MCF 10A (cell line): ENCODE data around the gene HNF4A. TPM values are rescaled to one million over a fixed set of nuclear protein-coding genes. Genes with fewer than 3 reads are reported as not detected.

Experiments
- BruUV-seq: library from RNA; stranded (reverse); fragments of 400-500 nt; replicated peaks from 2 replicates; lab custom pipeline; 2021; lab: Mats Ljungman, UMichigan
- CTCF ChIA-PET: fragments of 300-600 bp; sonication (Branson Sonifier 250); formaldehyde crosslinking; extraction: SDS; loops from one replicate; lab custom pipeline; 2021; ENCODE audit warnings: antibody characterized with exemption, inconsistent platforms; lab: Yijun Ruan, JAX
- POLR2A ChIA-PET: fragments of 300-600, 350-650 bp; sonication (Branson Sonifier 250); formaldehyde crosslinking; extraction: SDS; loops from one replicate; lab custom pipeline; 2020; ENCODE audit warnings: antibody characterized with exemption, inconsistent platforms; lab: Yijun Ruan, JAX
- DNase-seq: peaks from one replicate; pipeline ENCODE4 v3.0.0-alpha.2; 2018; ENCODE audit not compliant: unreplicated experiment
- H3K27ac Mint-ChIP-seq: one replicate; pipeline ENCODE4 v1.8.0; 2022; ENCODE audit warnings: mild to moderate bottlenecking, low read depth, mixed read lengths; ENCODE audit not compliant: unreplicated experiment
- H3K27me3 Mint-ChIP-seq: one replicate; pipeline ENCODE4 v1.8.0; 2022; ENCODE audit warnings: mixed read lengths; ENCODE audit not compliant: insufficient read depth, unreplicated experiment
- H3K36me3 Mint-ChIP-seq: one replicate; pipeline ENCODE4 v1.8.0; 2022; ENCODE audit warnings: mild to moderate bottlenecking, moderate library complexity, mixed read lengths; ENCODE audit not compliant: insufficient read depth, unreplicated experiment
- H3K4me1 Mint-ChIP-seq: one replicate; pipeline ENCODE4 v1.8.0; 2022; ENCODE audit warnings: mixed read lengths; ENCODE audit not compliant: insufficient read depth, unreplicated experiment
- H3K4me3 Mint-ChIP-seq: one replicate; pipeline ENCODE4 v1.8.0; 2022; ENCODE audit warnings: mild to moderate bottlenecking, moderate library complexity, mixed read lengths; ENCODE audit not compliant: unreplicated experiment
- H3K9me3 Mint-ChIP-seq: one replicate; pipeline ENCODE4 v1.8.0; 2022; ENCODE audit warnings: mixed read lengths; ENCODE audit not compliant: unreplicated experiment
- CTCF ChIP-seq: fragments of 200-600 bp; IDR thresholded peaks from one replicate; pipeline ENCODE4 v1.8.0; 2022; ENCODE audit warnings: antibody characterized with exemption, mild to moderate bottlenecking; ENCODE audit not compliant: unreplicated experiment
- intact Hi-C: fragments of 100-400 bp; cut with micrococcal nuclease; formaldehyde crosslinking; loops from 2 replicates; pipeline ENCODE4 v1.14.1; 2022
- total RNA-seq: library from RNA; stranded (reverse); gene quantifications from 2 replicates; pipeline ENCODE4 v1.2.3, GENCODE V29; 2022

The HNF4A gene
- total RNA-seq, 1 experiment from 2014 or later = not detected

- Mint-ChIP-seq H3K4me1 (no peaks in the 10 kb centered on the region), H3K4me3 (no peak overlapping the region), H3K9me3 (no peaks in the 10 kb centered on the region), H3K27ac (no peak overlapping the region), H3K27me3 (peaks cover 11% of the 10 kb centered on the region), H3K36me3 (no peaks in the 10 kb centered on the region)
- no peak for DNase-seq
- BruUV-seq = no TSS peak
- ChIA-PET CTCF (interaction anchor here (0.6 kb wide), 1 partner anchor 48 kb away, joined by 3 read pairs; no protein-coding TSS in a partner anchor), POLR2A (no interaction called here)
- intact Hi-C loops = no loop called here
- no peak for TF ChIP-seq CTCF
Measured at GRCh38 chr20:44336086-44336485, 19.4 kb upstream of the HNF4A start.

- POLR2A ChIA-PET = no interaction called here
- no peak within 1 kb of the TSS for H3K27ac Mint-ChIP-seq
- CTCF ChIA-PET = no interaction called here
Measured at GRCh38 chr20:44336725-44337380, 18.6 kb upstream of the HNF4A start, which contains the start of gene R3HDML. TSS of gene R3HDML (plus strand) at chr20:44337043. CDS start at chr20:44337158, 115 bp downstream.

GRCh38 chr20:44342248-44342647, 13.3 kb upstream of the HNF4A start:
- Mint-ChIP-seq H3K36me3 (no peaks in the 10 kb centered on the region), H3K4me1 (no peaks in the 10 kb centered on the region), H3K27me3 (no peaks in the 10 kb centered on the region), H3K27ac (no peak overlapping the region), H3K9me3 (no peaks in the 10 kb centered on the region), H3K4me3 (no peak overlapping the region)
- no peak for DNase-seq
- intact Hi-C loops = no loop called here
- ChIA-PET POLR2A (no interaction called here), CTCF (interaction anchor here (0.5 to 1.7 kb wide), 5 partner anchors 25 to 178 kb away, joined by 3 to 5 read pairs (median 3); no protein-coding TSS in a partner anchor)
- TF ChIP-seq CTCF = no peak
- BruUV-seq = no TSS peak

More at GRCh38 chr20:44336725-44337380, 18.6 kb upstream of the HNF4A start, which contains the start of gene R3HDML:
- H3K9me3 Mint-ChIP-seq = no peaks in the 10 kb centered on the region
- no peak within 1 kb of the TSS for H3K4me3 Mint-ChIP-seq
- intact Hi-C loops = no loop called here
- H3K4me1 Mint-ChIP-seq = no peaks in the 10 kb centered on the region
- no peaks in the 10 kb centered on the region for H3K36me3 Mint-ChIP-seq
- BruUV-seq = no TSS peak
- no peak for DNase-seq
- TF ChIP-seq CTCF = no peak
- peaks cover 11% of the 10 kb centered on the region for H3K27me3 Mint-ChIP-seq

- no TSS peak for BruUV-seq
- Mint-ChIP-seq H3K4me1 (no peaks in the 10 kb centered on the region), H3K27me3 (no peaks in the 10 kb centered on the region), H3K4me3 (no peak overlapping the region), H3K27ac (no peak overlapping the region), H3K9me3 (no peaks in the 10 kb centered on the region), H3K36me3 (no peaks in the 10 kb centered on the region)
- ChIA-PET POLR2A (no interaction called here), CTCF (interaction anchor here (0.7 to 1.7 kb wide), 2 partner anchors 126 to 508 kb away, joined by 5 read pairs; no protein-coding TSS in a partner anchor)
- intact Hi-C loops = no loop called here
- DNase-seq = no peak
- TF ChIP-seq CTCF = no peak
Measured at GRCh38 chr20:44343162-44343675, 12.3 kb upstream of the HNF4A start.
